Peyer's patch (tissue), 4 donors: ENCODE data around the gene TNFSF4. TPM values are rescaled to one million over a fixed set of nuclear protein-coding genes. Genes with fewer than 3 reads are reported as not detected.
"Not testable (repeated sequence)": the region's sequence is repeated elsewhere in the genome, so short reads cannot be mapped to it uniquely, and the experiment has no call there.

Experiments
- DNase-seq, 3 donors: peaks; one replicate each; pipeline ENCODE4 v3.0.0-alpha.2; 2017 to 2019
- H3K27ac ChIP-seq, 4 donors: fragments of 200-600 bp; sonication (generic); one replicate each; pipeline ENCODE4 v1.5.1; 2016 to 2019
- H3K27me3 ChIP-seq, 2 donors: fragments of 200-600 bp; sonication (generic); one replicate each; pipeline ENCODE4 v1.5.1; 2019
- H3K36me3 ChIP-seq, 3 donors: fragments of 200-600 bp; sonication (generic); one replicate each; pipeline ENCODE4 v1.5.1; 2016 to 2019
- H3K4me1 ChIP-seq, 4 donors: fragments of 200-600 bp; sonication (generic); one replicate each; pipeline ENCODE4 v1.5.1; 2016 to 2019
- H3K4me3 ChIP-seq, 4 donors: fragments of 200-600 bp; sonication (generic); 1 replicate in 3 of 4; 2 replicates in 1 of 4; pipeline ENCODE4 v1.5.1; 2016 to 2019; ENCODE audit warnings: mild to moderate bottlenecking in 1 of 4
- H3K9me3 ChIP-seq, 4 donors: fragments of 200-600 bp; sonication (generic); one replicate each; pipeline ENCODE4 v1.5.1; 2016 to 2019; ENCODE audit warnings: mild to moderate bottlenecking in 1 of 4
- CTCF ChIP-seq, 6 experiments: fragments of 450-650 bp in 4 of 6; fragments of 200-600 bp in 2 of 6; sonication (generic) in 1 of 6; IDR thresholded peaks; one replicate each; pipeline ENCODE4 v1.5.1; 2017 to 2019; ENCODE audit warnings: antibody characterized with exemption in 6 of 6, mild to moderate bottlenecking in 3 of 6, moderate library complexity in 1 of 6
- POLR2A ChIP-seq, 2 donors: fragments of 450-650 bp; IDR thresholded peaks; one replicate each; pipeline ENCODE4 v1.5.1; 2017; ENCODE audit warnings: antibody characterized with exemption in 2 of 2, mild to moderate bottlenecking in 2 of 2, moderate library complexity in 2 of 2
- total RNA-seq, 4 donors: library from RNA; depleted of rRNA; stranded (reverse); fragments of >200 nt; gene quantifications; one replicate each; pipeline ENCODE4 v1.1.0, GENCODE V29; 2016

TNFSF4 gene
- total RNA-seq, 4 donors from 2014 or later = 0.70 to 2.5 TPM; not detected in 2

GRCh38 chr1:173234899-173235298, 27.8 kb upstream of the TNFSF4 start:
- no peak for DNase-seq
- H3K9me3 ChIP-seq = no peaks in the 10 kb centered on the region
- H3K27ac ChIP-seq = no peak overlapping the region
- no peaks in the 10 kb centered on the region for H3K27me3 ChIP-seq
- no peaks in the 10 kb centered on the region for H3K4me1 ChIP-seq
- H3K36me3 ChIP-seq = no peaks in the 10 kb centered on the region
- no peak overlapping the region for H3K4me3 ChIP-seq
- TF ChIP-seq CTCF (IDR thresholded peaks at IDR 0.05) (no peak), POLR2A (IDR thresholded peaks at IDR 0.05) (no peak)

- H3K4me3 ChIP-seq, H3K4me1 ChIP-seq, H3K27ac ChIP-seq, H3K27me3 ChIP-seq, H3K36me3 ChIP-seq, DNase-seq, H3K9me3 ChIP-seq: not testable (repeated sequence)
Measured at GRCh38 chr1:173234434-173234833, 27.3 kb upstream of the TNFSF4 start.

GRCh38 chr1:173229031-173229430, 21.9 kb upstream of the TNFSF4 start:
- not testable (repeated sequence) for H3K27me3 ChIP-seq, DNase-seq, H3K27ac ChIP-seq, H3K36me3 ChIP-seq, H3K9me3 ChIP-seq, H3K4me3 ChIP-seq, H3K4me1 ChIP-seq

DNA sequence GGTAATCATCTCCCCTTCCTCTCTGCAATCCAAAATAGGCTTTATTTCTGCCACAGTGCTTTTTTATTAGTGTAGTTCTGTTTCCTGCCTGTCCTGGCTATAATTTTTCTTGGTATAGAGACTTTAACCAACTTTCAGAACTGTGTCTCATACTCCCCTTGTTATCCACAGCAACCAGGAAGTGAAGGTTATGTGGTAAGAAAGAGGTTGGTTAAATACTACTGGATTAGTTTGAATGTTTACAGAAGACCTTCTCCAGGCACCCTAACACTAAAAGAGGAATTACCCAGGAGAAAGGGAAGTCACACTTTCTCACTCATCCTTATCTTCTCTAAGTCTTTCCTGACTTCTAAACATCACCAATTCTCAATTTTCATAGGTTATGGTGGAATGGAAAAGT, 17.8 kb upstream of the TNFSF4 start:
- no peak overlapping the region for H3K4me3 ChIP-seq
- H3K27ac ChIP-seq = no peak overlapping the region
- TF ChIP-seq CTCF (IDR thresholded peaks at IDR 0.05) (no peak), POLR2A (IDR thresholded peaks at IDR 0.05) (no peak)
- H3K4me1 ChIP-seq = no peaks in the 10 kb centered on the region
- DNase-seq = no peak
- H3K9me3 ChIP-seq = no peaks in the 10 kb centered on the region
- no peaks in the 10 kb centered on the region for H3K27me3 ChIP-seq
- no peaks in the 10 kb centered on the region for H3K36me3 ChIP-seq

DNA sequence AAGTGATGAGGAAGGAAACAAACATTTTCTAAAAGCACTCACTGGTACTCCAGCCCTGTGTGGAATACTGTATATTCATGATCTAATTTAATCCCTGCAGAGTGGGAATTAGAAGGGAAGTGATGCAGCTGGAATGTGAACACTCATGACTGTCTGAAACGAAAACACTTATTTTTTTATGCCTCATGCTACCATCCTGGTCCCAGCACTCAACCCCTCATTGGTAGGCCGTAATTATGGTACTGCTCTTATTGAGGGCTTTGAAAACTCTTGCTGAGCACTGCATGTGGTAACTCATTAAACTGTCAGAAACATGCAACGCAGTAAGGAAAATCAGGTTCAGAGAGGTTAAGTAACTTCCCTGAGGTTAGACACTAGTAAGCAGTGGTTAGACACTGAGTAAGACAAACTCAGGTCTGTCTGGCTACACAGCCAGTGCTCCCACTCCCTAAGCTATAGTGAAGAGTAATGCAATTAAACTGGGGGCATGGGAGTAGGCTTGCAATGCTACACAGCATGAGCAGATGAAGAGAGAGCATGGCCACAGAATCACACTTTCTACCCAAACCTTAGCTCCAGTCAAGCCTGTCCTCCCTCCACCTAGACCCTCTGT, 17.3 kb upstream of the TNFSF4 start:
- Histone ChIP-seq H3K36me3 (no peaks in the 10 kb centered on the region), H3K4me3 (no peak overlapping the region), H3K4me1 (no peaks in the 10 kb centered on the region), H3K27ac (no peak overlapping the region), H3K27me3 (no peaks in the 10 kb centered on the region), H3K9me3 (no peaks in the 10 kb centered on the region)
- TF ChIP-seq CTCF (IDR thresholded peaks at IDR 0.05) (no peak), POLR2A (IDR thresholded peaks at IDR 0.05) (no peak)
- DNase-seq = no peak

DNA sequence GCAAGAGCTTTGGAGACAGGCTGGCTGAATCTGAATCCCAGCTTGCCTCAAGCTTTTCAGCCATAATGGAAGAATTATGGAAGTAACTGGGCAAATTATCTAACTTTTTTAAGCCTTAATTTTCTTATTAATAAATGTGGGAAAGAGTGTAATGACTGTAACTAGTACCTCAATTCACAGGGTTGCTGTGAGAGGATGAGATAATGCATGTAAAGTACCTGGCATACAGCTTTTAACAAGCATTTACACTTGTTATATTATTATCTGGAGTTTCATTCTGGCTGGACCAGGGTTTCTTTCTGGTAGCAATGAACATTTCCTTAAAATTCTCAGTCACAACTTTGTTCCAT, 15.9 kb upstream of the TNFSF4 start:
- no peak for DNase-seq
- no peaks in the 10 kb centered on the region for H3K27me3 ChIP-seq
- no peaks in the 10 kb centered on the region for H3K4me1 ChIP-seq
- no peak overlapping the region for H3K4me3 ChIP-seq
- H3K36me3 ChIP-seq = no peaks in the 10 kb centered on the region
- TF ChIP-seq POLR2A (IDR thresholded peaks at IDR 0.05) = no peak
- no peaks in the 10 kb centered on the region for H3K9me3 ChIP-seq
- H3K27ac ChIP-seq = no peak overlapping the region

- no peaks in the 10 kb centered on the region for H3K4me1 ChIP-seq
- H3K27me3 ChIP-seq = no peaks in the 10 kb centered on the region
- no peak overlapping the region for H3K27ac ChIP-seq
- no peak overlapping the region for H3K4me3 ChIP-seq
- H3K9me3 ChIP-seq = no peaks in the 10 kb centered on the region
- no peak for TF ChIP-seq POLR2A (IDR thresholded peaks at IDR 0.05)
- TF ChIP-seq CTCF (IDR thresholded peaks at IDR 0.05) = no peak
- H3K36me3 ChIP-seq = no peaks in the 10 kb centered on the region
- DNase-seq = no peak
Measured at GRCh38 chr1:173222149-173223030, 15.3 kb upstream of the TNFSF4 start.
